A549 (cell line): Measurements from ENCODE around the gene SCUBE3. TPM values are rescaled to one million over a fixed set of nuclear protein-coding genes. Genes with fewer than 3 reads are reported as not detected.

Experiments
- ATAC-seq, 2 experiments: fragments of 200-7000 bp in 1 of 2; fragments of >200 bp in 1 of 2; cut with Nextera tagmentation in 1 of 2; cut with Tn5 transposase in 1 of 2; 3 replicates each; pipeline versions ENCODE4 v1.8.0 to v1.9.1; 2018 to 2020; ENCODE audit warnings: mild to moderate bottlenecking in 1 of 2, moderate library complexity in 1 of 2
- CTCF ChIA-PET: fragments of 300-600 bp; sonication (Branson Sonifier 250); formaldehyde crosslinking; extraction: SDS; loops from one replicate; lab custom pipeline; 2021; ENCODE audit warnings: antibody characterized with exemption, inconsistent platforms; lab: Yijun Ruan, JAX
- POLR2A ChIA-PET: fragments of 350-600 bp; formaldehyde crosslinking; extraction: SDS; loops from one replicate; lab custom pipeline; 2021; ENCODE audit warnings: antibody characterized with exemption, inconsistent platforms; lab: Yijun Ruan, JAX
- DNase-seq, 2 experiments: peaks; one replicate each; pipeline versions ENCODE4 v3.0.0 to v3.0.0-alpha.2; 2011 to 2016; ENCODE audit warnings: low read depth in 1 of 2, low spot score in 1 of 2
- FAIRE-seq: peaks from 2 replicates; lab custom pipeline; 2011; peaks lifted over from hg19 to GRCh38; lab: Jason Lieb, UNC
- H3K27ac ChIP-seq, 2 experiments: fragments of >200 bp; sonication (Bioruptor Twin); formaldehyde crosslinking; 3 replicates each; pipeline ENCODE4 v1.5.1; 2016 to 2017
- H3K4me1 ChIP-seq: fragments of >200 bp; sonication (Bioruptor Twin); formaldehyde crosslinking; 3 replicates; pipeline ENCODE4 v1.6.1; 2016
- H3K4me2 ChIP-seq: fragments of >200 bp; sonication (Bioruptor Twin); formaldehyde crosslinking; 3 replicates; pipeline ENCODE4 v1.6.1; 2016
- H3K4me3 ChIP-seq: fragments of >200 bp; sonication (Bioruptor Twin); formaldehyde crosslinking; 3 replicates; pipeline ENCODE4 v1.5.1; 2016
- H3K9me3 ChIP-seq: fragments of >200 bp; sonication (Bioruptor Twin); formaldehyde crosslinking; 3 replicates; pipeline ENCODE4 v1.6.1; 2016
- BHLHE40 ChIP-seq: IDR thresholded peaks from 2 replicates; pipeline ENCODE4 v1.6.1; 2012; ENCODE audit warnings: low read depth, low read length, inconsistent platforms
- CHD4 ChIP-seq: fragments of 200-600 bp; sonication (generic); IDR thresholded peaks from 2 replicates; pipeline ENCODE4 v1.6.1; 2016; ENCODE audit warnings: antibody characterized with exemption, mild to moderate bottlenecking, borderline replicate concordance
- EHF ChIP-seq: fragments of 250-450 bp; sonication (Bioruptor Pico); IDR thresholded peaks from 2 replicates; pipeline ENCODE4 v1.5.0; 2020; ENCODE audit warnings: mild to moderate bottlenecking
- EP300 ChIP-seq, 2 experiments: fragments of >200 bp; sonication (Bioruptor Twin); formaldehyde crosslinking; IDR thresholded peaks; 2 replicates in 1 of 2; 3 replicates in 1 of 2; pipeline ENCODE4 v1.6.1; 2016 to 2017
- ESRRA ChIP-seq: fragments of 150-350 bp; IDR thresholded peaks from 2 replicates; pipeline ENCODE4 v1.6.1; 2014; ENCODE audit warnings: mild to moderate bottlenecking, low read length, borderline replicate concordance
- FOSL2 ChIP-seq, 2 experiments: fragments of 450-650 bp in 1 of 2; fragments of >200 bp in 1 of 2; sonication (Bioruptor Twin) in 1 of 2; formaldehyde crosslinking; IDR thresholded peaks; 2 replicates each; pipeline versions ENCODE4 v1.5.0 to v1.6.1; 2016 to 2020; ENCODE audit warnings: mild to moderate bottlenecking in 1 of 2, moderate library complexity in 1 of 2
- FOXS1 ChIP-seq: fragments of 250-450 bp; sonication (Bioruptor Pico); IDR thresholded peaks from 2 replicates; pipeline ENCODE4 v1.5.0; 2020; ENCODE audit warnings: mild to moderate bottlenecking, moderate library complexity
- GATA3 ChIP-seq: IDR thresholded peaks from 2 replicates; pipeline ENCODE4 v1.6.1; 2012; ENCODE audit warnings: borderline replicate concordance
- HDAC2 ChIP-seq: fragments of 200-600 bp; sonication (generic); IDR thresholded peaks from 2 replicates; pipeline ENCODE4 v1.6.1; 2016
- HEYL ChIP-seq: fragments of 250-450 bp; sonication (Bioruptor Pico); IDR thresholded peaks from 2 replicates; pipeline ENCODE4 v1.8.0; 2021; ENCODE audit warnings: mild to moderate bottlenecking, moderate library complexity
- HOXB5 ChIP-seq: fragments of 250-450 bp; sonication (Bioruptor Pico); IDR thresholded peaks from 2 replicates; pipeline ENCODE4 v1.5.0; 2020; ENCODE audit warnings: mild to moderate bottlenecking, moderate library complexity
- KDM1A ChIP-seq: fragments of 200-600 bp; sonication (generic); IDR thresholded peaks from 2 replicates; pipeline ENCODE4 v1.6.1; 2016; ENCODE audit warnings: low read depth, mild to moderate bottlenecking
- NFE2L2 ChIP-seq: fragments of 150-350 bp; conservative IDR thresholded peaks from 2 replicates; pipeline ENCODE4 v1.6.1; 2014; ENCODE audit warnings: low read length
- PHF8 ChIP-seq: fragments of 200-600 bp; sonication (generic); IDR thresholded peaks from 2 replicates; pipeline ENCODE4 v1.6.1; 2016; ENCODE audit warnings: low read depth, mild to moderate bottlenecking, antibody characterized with exemption, moderate library complexity, borderline replicate concordance
- RARB ChIP-seq: fragments of 250-450 bp; sonication (Bioruptor Pico); IDR thresholded peaks from 2 replicates; pipeline ENCODE4 v1.8.0; 2021; ENCODE audit warnings: mild to moderate bottlenecking, moderate library complexity
- SMC3 ChIP-seq: fragments of >200 bp; sonication (Bioruptor Twin); formaldehyde crosslinking; IDR thresholded peaks from 3 replicates; pipeline ENCODE4 v1.6.1; 2018; ENCODE audit warnings: inconsistent platforms
- SREBF2 ChIP-seq: fragments of 450-650 bp; IDR thresholded peaks from 2 replicates; pipeline ENCODE4 v1.6.1; 2014; ENCODE audit warnings: mild to moderate bottlenecking, moderate library complexity
- TP53 ChIP-seq: fragments of 250-450 bp; sonication (Bioruptor Pico); IDR thresholded peaks from 2 replicates; pipeline ENCODE4 v1.5.0; 2021; ENCODE audit warnings: mild to moderate bottlenecking, moderate library complexity
- ZC3H11A ChIP-seq: fragments of 450-650 bp; IDR thresholded peaks from 2 replicates; pipeline ENCODE4 v1.6.1; 2014; ENCODE audit warnings: antibody characterized with exemption, mild to moderate bottlenecking
- ZFP36 ChIP-seq: fragments of 450-650 bp; IDR thresholded peaks from 2 replicates; pipeline ENCODE4 v1.6.1; 2014; ENCODE audit warnings: borderline replicate concordance; ENCODE audit not compliant: partially characterized antibody
- WGBS: methylation state at CpG from one replicate; pipeline ENCODE4 v1.1.6; 2017; ENCODE audit errors: missing lambda C conversion rate; 5-methylcytosine and 5-hydroxymethylcytosine counted together
- polyA plus RNA-seq, 4 experiments: library from polyadenylated mRNA; depleted of rRNA in 3 of 4; stranded (reverse); fragments of >200 nt; fragmentation: RNase III in 1 of 4; extraction: RNeasy Plus Mini Kit Qiagen cat#74134 plus additional on column Dnase treatment in 1 of 4; gene quantifications; 2 replicates in 3 of 4; 3 replicates in 1 of 4; pipeline ENCODE4 v1.2.3, GENCODE V29; 2011 to 2017
- TF ChIP-seq, protein P1 (sequence below): IDR thresholded peaks from 2 replicates; pipeline ENCODE4 v1.6.1; 2012
- TF ChIP-seq, protein P2 (sequence below): fragments of >200 bp; sonication (Bioruptor Twin); formaldehyde crosslinking; IDR thresholded peaks from 2 replicates; pipeline ENCODE4 v1.6.1; 2016
- TF ChIP-seq, protein P3 (sequence below): IDR thresholded peaks from 2 replicates; pipeline ENCODE4 v1.6.1; 2012; ENCODE audit warnings: low read depth, borderline replicate concordance

The SCUBE3 gene
- polyA plus RNA-seq, 2 of the 4 experiments (the other 2 are of a cell fraction) = 0.06 to 0.13 TPM

DNA sequence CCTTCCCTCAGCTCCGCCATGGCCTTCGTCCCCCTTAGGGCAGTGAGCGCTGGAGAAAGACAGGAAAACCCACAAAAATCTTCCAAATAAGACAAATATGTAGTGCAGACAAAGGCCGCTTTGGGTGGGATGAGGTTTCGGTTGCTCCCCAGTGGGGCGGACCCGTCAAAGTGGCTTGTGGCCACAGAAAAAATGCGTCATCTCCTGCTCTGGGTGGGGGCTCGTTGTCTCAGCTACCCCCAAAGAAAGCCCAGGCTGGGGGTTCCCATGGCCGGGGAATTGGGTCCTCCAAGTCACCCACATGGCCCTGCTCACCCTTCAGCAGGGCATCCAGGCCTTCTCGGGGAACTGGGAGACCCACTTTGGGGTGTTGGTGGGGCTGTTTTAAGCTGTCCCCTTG is 21.9 kb upstream of the SCUBE3 start (continued):
- TF ChIP-seq FOSL2 (IDR thresholded peaks at IDR 0.05) (no peak), FOSL2 (CRISPR knock-in tag; IDR thresholded peaks at IDR 0.05) (no peak), EP300 (IDR thresholded peaks at IDR 0.05) (no peak), BHLHE40 (no peak), ZFP36 (no peak), HEYL (no peak), SREBF2 (no peak), NFE2L2 (no peak)
- TF ChIP-seq, protein P1, sequence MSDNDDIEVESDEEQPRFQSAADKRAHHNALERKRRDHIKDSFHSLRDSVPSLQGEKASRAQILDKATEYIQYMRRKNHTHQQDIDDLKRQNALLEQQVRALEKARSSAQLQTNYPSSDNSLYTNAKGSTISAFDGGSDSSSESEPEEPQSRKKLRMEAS = no peak
- TF ChIP-seq, all 56 proteins: peak for 0

DNA sequence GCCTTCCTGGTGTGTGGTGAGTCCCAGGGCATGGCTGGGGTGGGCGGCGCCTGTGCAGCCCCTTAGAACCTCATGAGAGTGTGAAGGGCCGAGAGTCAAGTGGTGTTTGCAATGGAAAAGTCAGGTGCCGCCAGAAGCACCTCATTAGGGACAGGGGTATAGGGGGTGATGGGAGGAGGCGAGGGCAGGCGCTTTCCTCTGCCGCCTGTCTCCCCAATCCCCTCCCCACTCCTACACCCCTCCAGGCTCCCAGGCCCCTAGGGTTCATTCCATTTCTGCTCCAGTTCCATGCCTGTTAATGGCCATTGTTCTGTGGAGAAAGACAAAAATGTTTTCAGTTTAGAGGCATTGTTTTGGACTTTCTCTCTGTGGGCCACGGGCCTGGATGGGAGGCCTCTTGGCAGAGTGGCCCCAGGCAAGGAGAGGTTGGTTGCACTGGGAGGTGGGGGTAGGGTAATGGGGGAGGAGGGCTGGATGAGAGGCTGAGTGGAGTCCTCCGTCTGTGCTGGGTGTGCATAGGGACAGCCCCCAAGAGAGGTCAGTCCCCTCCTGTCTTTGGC is 21.4 kb upstream of the SCUBE3 start:
- FAIRE-seq (no peak), DNase-seq (no peak), ATAC-seq (no peak)
- no peak overlapping the region for H3K27ac ChIP-seq
- H3K9me3 ChIP-seq = no peaks in the 10 kb centered on the region
- no peaks in the 10 kb centered on the region for H3K4me1 ChIP-seq
- CTCF ChIA-PET = interaction anchor here (1.2 to 5.8 kb wide), 2 partner anchors 12 to 46 kb away, joined by 3 to 27 read pairs; no protein-coding TSS in a partner anchor
- WGBS = 93% methylated on average over 8 of the region's 9 CpGs
- TF ChIP-seq EHF (CRISPR knock-in tag) (no peak), TP53 (CRISPR knock-in tag) (no peak), ESRRA (no peak), FOXS1 (no peak), PHF8 (no peak), HDAC2 (no peak), RARB (no peak), ZC3H11A (no peak), CHD4 (no peak), KDM1A (no peak), FOSL2 (IDR thresholded peaks at IDR 0.05) (no peak), FOSL2 (CRISPR knock-in tag; IDR thresholded peaks at IDR 0.05) (no peak), SMC3 (no peak), GATA3 (no peak)
- TF ChIP-seq, protein P2, sequence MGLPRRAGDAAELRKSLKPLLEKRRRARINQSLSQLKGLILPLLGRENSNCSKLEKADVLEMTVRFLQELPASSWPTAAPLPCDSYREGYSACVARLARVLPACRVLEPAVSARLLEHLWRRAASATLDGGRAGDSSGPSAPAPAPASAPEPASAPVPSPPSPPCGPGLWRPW = no peak
- TF ChIP-seq, protein P3, sequence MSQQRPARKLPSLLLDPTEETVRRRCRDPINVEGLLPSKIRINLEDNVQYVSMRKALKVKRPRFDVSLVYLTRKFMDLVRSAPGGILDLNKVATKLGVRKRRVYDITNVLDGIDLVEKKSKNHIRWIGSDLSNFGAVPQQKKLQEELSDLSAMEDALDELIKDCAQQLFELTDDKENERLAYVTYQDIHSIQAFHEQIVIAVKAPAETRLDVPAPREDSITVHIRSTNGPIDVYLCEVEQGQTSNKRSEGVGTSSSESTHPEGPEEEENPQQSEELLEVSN = no peak
- POLR2A ChIA-PET = no interaction called here
- H3K4me2 ChIP-seq = no peak overlapping the region
- no peak overlapping the region for H3K4me3 ChIP-seq

DNA sequence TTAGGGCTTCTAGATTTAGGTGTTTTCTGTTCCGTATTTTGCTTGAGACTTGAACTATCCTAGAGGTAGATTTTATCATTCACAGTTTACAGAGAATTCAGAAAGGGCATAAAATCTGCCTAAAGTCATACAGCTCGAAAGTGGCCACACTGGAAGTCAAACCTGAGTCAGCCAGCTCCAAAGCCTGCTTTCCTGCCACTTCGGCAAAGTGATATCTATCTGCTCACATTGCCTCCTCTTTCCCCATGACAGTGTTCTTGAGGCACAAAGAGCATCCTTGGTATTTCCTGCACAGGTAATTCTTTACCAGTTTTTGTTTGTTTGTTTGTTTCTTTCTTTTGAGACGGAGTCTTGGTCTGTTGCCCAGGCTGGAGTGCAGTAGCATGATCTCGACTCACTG is 19.4 kb upstream of the SCUBE3 start:
- WGBS = 49% methylated on average over 5 of the region's 5 CpGs
- DNase-seq = no peak
- Histone ChIP-seq H3K4me2 (no peak overlapping the region), H3K4me1 (no peaks in the 10 kb centered on the region), H3K27ac (no peak overlapping the region), H3K4me3 (no peak overlapping the region), H3K9me3 (peaks cover 10% of the 10 kb centered on the region; the same call in 1 of the 3 replicates)
- CTCF ChIA-PET = interaction anchor here (3.7 to 5.8 kb wide), 2 partner anchors 10 to 48 kb away, joined by 14 to 27 read pairs; no protein-coding TSS in a partner anchor
- TF ChIP-seq, protein P1 = no peak
- TF ChIP-seq HOXB5 = no peak
- no peak for FAIRE-seq
- no peak for ATAC-seq
- POLR2A ChIA-PET = no interaction called here
